HG03520 (cell line): ENCODE results near the gene LAMA5.

Source experiments
- ATAC-seq: cut with Tn5 transposase; IDR thresholded peaks from one replicate; pipeline ENCODE4 v1.9.1; 2021; ENCODE audit warnings: mild to moderate bottlenecking, moderate library complexity; ENCODE audit not compliant: unreplicated experiment

LAMA5 gene

GRCh38 chr20:62330576-62331317 is 36.4 kb downstream of the LAMA5 start:
- no peak for ATAC-seq

DNA sequence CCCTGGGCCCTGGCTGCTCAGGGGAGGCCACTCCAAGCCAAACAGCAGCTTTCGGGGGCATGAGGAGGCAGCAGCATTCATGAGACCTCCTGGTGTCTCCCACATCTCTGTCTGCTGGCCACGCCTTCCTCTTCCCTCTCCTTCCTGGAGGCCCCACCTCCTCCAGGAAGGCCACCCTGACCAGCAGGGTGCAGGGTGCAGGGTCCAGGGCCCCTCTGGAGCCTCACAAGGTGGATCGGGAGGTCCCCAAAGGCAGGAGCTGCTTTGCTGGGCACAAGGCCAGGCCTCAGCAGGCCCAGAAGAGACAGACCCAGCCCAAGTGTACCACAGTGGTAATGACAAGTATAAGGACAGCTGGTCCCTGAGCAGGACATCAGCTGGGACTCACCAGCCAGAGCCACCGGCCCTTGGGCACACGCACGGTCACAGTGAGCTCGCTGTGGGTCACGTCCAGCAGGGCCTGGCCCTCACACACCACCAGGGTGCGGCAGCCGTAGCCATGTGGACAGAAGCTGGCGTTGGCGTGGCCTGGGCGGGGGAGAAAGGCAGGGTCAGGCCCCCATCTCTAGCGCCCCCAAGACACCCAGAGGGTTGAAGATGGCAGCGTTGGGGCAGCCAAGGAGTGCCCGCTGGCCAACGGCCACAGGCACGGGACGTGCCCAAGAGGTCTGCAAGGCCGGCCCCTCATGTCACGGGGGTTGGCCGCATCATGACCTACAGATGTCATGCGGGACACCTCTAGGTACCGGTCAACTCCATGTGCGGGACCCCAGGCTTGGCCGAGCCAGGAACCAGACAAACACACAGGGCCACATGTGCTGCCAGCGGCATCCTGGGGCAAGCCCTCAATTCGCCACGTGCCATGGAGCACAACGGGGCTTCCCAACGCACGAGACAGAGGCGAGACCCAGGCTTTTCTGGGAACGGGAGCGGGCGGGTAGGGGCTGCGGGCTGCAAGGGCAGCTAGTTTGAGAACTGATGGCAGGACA is 37.4 kb downstream of the LAMA5 start:
- ATAC-seq: no peak

DNA sequence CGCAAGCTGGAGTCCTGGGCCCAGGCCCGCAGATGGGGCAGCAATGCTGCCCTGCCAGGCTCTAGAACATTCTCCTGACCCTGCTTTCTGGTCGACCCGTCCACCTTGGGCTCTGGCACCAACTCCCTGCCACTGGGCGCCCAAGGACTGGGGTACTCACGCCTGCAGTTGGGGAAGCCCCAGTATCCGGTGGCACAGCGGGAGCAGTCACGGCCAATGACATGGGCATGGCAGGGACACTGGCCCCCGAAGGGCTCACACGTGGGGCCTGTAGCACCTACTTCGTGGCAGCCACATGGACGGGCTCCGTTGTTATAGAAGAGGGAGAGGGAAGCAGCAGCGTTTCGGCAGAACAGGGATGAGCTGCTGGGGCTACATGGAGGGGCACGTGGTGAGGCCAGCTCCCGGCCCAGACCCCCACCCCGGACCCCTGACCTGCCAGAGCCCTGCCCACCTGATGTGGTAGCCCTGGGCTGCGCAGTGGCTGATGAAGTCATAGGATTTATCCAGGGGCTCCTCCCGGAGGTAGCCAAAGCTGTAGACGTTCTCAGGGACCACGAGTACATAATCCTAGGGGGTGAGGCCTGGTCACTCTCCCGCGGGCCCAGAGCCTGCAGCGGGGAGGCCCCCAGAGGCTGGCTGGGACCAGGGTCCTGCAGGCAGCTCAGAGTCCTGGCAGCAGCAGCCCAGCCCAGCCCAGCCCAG is 38.3 kb downstream of the LAMA5 start:
- no peak for ATAC-seq

GRCh38 chr20:62327726-62328495 is 39.2 kb downstream of the LAMA5 start:
- ATAC-seq: no peak

DNA sequence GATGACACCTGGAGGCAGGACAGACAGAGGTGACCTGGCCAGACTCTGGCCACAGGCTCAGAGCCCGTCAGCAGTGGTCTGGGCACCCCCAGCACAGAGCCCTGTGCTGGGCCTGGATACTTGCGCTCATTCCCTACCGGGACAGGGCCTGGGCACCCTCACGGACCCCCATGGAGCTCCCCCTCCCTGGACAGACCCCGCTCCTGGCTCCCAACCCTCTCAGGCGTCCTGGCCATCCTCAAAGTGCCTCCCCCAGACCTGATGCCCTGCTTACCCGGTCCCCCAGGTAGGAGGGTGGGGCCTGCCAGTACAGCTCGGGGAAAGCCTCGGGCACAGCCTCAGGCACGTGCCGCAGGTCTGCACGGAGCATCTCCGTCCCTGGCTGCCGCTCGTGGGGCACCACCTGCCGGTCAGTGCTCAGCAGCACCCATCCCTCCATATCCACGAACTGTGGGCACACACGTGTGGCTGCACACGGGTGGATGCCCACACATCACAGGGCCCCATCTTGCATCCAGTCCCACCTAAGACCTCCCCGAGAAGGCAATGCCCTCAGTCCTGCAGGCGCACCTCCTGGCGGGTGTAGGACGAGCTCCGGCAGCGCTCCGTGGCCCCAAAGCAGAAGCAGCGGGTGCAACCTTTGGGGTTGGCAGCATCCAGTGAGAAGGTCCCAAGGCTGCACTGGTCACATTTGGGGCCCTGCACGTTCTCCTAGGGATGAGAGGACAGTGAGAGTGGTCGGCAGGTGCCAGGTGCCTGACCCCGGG is 40.0 kb downstream of the LAMA5 start:
- no peak for ATAC-seq

- no peak for ATAC-seq
Measured at GRCh38 chr20:62326559-62326958, 40.6 kb downstream of the LAMA5 start.

DNA sequence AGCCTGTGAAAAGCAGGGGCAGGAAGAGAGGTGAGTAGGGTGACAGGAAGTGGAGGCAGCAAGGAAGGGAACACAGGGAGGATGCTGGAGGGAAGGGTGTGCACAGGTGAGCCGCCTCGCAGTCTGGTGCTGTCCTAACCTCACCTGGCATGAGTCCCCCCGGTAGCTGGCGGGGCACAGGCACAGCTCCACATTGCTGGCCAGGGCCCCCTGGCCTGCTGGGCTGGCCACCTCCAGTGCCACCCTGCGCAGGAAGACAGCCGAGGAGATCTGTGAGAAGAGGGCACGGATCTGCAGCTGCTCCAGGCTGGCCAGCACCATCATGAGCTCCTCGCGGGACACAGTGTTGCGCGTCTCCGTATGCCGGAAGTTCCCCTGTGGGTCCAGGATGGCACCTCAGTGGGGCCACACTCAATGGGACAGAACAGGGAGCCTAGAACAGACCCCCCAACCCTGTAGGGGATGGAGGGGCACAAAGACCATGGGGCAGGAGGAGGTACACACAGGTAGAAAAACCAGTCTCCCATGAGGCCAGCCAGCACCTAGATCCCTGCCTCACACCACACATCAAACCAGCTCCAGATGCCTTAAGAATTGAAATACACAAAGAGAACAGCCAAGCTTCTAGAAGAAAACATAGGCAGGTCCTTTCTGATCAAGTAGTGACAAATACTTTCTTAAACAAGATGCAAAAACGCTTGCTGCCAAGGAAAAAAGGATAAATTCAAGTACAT is 41.8 kb downstream of the LAMA5 start:
- no peak for ATAC-seq

GRCh38 chr20:62323980-62324906 is 42.9 kb downstream of the LAMA5 start:
- no peak for ATAC-seq

- no peak for ATAC-seq
Measured at GRCh38 chr20:62323146-62323979, 43.7 kb downstream of the LAMA5 start.

DNA sequence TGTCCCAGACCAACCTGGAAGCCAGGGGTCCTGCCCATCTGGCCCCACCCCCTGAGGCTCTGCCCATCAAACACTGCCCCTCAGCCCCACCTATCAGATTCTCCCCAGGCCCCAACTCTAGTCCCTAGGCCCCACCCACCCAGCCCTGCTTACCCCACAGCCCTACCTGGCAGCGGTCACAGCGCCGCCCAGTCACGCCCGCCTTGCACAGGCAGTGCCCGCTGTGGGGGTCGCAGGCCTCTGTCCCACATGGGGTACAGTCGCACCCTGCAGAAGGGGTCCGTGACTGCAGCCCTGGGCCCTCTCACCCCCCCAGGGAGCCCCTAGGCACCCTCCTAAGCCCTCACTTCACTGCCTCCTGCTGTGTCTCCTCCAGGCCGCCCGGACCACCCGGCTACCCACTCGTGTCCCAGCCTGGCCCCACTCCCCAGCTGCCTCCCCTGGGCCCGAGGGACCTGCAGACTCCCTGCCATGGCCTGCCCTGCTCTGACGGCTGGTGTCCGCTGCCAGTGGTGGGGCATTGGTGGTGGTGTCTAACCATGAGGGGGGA is 44.5 kb downstream of the LAMA5 start:
- no peak for ATAC-seq

DNA sequence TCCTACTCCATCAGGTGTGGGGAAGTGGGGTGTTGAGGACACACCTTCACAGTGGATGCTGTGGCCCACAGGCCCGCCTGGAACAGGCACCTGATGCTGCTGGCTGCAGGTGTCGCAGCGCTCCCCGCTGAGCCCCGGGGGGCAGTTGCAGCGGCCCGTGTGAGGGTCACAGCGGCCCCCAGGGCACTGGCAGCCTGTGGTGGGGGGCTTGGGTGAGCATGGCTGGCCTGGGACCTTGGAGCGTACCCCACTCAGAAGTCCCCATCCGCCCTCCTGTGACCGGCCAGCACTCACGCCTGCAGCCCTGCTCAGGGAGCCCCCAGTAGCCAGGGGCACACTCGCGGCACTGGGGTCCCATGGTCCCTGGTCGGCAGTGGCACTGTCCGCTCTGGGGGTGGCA is 45.1 kb downstream of the LAMA5 start:
- ATAC-seq: no peak

DNA sequence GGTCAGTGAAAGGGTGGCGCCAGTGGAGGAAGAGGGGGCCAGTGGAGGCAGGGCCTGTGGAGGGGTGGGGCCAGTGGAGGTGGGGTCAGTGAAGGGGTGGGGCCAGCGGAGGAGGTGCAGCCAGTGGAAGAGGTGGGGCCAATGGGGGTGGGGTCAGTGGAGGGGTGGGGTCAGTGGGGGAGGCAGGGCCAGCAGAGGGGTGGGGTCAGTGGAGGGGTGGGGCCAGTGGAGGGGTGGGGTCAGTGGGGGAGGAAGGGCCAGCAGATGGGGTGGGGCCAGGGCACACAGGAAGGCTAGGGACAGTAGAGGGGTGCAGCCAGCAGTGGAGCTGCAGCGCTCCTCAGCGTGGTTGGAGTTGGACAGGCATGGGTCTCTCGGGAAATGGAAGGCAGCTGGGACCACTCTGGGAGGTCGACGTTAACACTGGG is 45.6 kb downstream of the LAMA5 start:
- no peak for ATAC-seq

DNA sequence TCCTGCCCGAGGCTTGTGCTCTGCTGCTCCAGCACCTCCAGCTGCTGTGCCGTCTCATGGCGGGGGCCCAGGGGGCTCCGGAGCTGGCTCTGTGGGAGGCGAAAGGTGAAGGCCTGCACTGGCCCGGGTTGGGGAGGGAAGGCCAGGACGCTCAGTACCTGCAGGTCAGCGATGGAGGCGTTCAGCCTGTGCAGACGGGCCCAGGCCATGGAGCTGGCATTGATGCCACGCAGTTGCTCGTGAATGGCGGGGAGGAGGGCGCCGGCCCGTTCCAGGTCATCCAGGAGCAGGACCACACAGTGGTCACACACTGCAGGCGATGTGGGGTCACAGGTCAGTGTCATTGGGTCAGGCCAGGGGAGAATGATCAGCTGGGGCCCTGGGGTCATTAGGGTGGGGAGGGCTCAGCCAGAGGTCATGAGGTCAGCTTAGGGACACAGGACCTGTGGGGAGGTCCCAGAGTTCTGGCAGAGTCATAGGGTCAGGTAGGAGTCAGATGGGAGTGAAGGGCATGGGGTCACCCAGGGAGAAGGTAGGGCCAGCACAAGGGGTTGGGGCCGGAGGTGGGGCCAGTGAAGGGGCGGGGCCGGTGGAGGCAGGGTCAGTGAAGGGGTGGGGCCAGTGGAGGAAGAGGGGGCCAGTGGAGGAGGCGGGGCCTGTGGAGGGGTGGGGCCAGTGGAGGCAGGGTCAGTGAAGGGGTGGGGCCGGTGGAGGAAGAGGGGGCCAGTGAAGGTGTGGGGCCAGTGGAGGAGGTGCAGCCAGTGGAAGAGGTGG is 46.3 kb downstream of the LAMA5 start:
- ATAC-seq: no peak

DNA sequence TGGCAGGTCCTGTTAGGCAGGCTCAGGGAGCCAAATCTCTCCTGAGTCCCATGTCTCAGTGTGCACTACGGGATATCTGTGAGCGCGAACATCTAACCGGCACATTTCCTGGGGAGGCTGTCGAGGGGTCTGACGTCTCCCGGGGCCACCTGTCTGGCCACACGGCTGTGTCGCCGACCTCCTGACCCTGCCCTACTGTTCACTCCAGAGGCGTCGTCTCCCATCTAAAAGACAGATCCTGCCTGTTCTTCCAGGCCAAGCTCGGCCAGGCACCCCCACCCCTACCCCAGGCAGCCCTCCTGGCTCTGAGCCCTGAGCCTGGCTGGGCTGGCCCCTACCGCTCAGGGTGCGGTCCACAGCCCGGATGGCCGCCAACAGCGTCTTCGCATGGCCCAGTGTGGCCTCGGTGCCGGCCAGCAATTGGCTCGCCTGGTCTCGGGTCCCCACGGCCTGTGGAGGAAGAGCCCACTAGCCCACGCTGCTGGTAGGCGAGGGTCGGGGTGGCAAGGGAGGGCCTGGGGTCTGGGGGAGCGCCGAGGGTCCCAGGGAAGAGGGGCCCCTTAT is 47.7 kb downstream of the LAMA5 start:
- ATAC-seq: no peak

GRCh38 chr20:62318400-62319345 is 48.4 kb downstream of the LAMA5 start:
- ATAC-seq: no peak
